ENCODE data around the gene TLCD5. TPM values are rescaled to one million over a fixed set of nuclear protein-coding genes. Genes with fewer than 3 reads are reported as not detected.

The TLCD5 gene
- total RNA-seq, 4 donors from 2014 or later, result 6.3 to 9.4 (median 8.2) TPM

DNA sequence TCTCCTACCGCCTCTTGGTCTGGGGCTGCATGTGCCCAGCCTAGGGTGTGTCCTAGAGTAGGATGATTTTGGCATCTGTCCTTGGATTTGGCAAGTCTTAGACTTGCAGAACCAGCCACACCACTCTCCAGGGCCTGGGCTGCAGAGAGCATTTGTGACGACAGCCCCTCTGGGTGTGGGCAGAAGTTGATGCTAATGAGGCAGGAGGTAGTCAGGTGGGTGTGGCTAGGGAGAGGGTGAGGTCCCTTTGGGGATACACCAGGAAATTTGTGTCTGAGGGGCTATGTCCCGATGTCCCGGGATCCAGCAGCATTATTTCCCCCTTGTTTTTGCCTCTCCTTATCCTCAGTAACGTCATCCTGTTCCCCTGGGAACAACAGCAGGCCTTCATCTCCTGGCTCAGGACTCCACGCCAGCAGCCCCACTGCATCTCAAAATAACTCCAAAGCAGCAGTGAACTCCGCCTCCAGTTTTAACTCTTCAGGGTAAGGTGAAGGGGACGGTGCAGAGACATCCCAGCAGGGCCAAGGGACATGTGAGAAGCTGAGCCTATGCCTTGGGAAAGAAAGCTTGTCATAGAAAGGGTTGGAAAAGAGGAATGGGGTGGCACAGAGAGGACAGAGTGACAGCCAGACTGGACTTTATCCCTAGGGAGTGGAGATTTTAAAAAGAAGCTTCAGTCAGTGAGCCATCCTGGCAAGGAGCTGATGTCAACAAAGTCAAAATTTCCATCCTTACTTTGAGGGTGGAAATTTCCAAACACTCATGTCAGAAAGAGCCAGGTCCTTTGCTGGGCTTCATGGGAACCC is 8.0 kb upstream of the TLCD5 start:
- no peak overlapping the region for H3K4me3 ChIP-seq
- no peaks in the 10 kb centered on the region for H3K36me3 ChIP-seq
- no peaks in the 10 kb centered on the region for H3K9me3 ChIP-seq
- peak; percentile 23 to 30 for DNase-seq (ENCODE audit: low spot score in 2 of 2)
- H3K4me1 ChIP-seq, result peaks cover 0 to 16% (median 12%) of the 10 kb centered on the region in 4 donors
- H3K27ac ChIP-seq, result peak overlapping the region in 3 of 4 donors; percentile 23 to 60 (median 52)
- TF ChIP-seq, protein P1, sequence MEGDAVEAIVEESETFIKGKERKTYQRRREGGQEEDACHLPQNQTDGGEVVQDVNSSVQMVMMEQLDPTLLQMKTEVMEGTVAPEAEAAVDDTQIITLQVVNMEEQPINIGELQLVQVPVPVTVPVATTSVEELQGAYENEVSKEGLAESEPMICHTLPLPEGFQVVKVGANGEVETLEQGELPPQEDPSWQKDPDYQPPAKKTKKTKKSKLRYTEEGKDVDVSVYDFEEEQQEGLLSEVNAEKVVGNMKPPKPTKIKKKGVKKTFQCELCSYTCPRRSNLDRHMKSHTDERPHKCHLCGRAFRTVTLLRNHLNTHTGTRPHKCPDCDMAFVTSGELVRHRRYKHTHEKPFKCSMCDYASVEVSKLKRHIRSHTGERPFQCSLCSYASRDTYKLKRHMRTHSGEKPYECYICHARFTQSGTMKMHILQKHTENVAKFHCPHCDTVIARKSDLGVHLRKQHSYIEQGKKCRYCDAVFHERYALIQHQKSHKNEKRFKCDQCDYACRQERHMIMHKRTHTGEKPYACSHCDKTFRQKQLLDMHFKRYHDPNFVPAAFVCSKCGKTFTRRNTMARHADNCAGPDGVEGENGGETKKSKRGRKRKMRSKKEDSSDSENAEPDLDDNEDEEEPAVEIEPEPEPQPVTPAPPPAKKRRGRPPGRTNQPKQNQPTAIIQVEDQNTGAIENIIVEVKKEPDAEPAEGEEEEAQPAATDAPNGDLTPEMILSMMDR (IDR thresholded peaks at IDR 0.05), result no peak
- peak; percentile 38 to 43 for TF ChIP-seq EP300 (IDR thresholded peaks at IDR 0.05)
- no peak for TF ChIP-seq POLR2A (IDR thresholded peaks at IDR 0.05)
- WGBS, 2 donors, result 10 to 19% methylated on average over 8 of the region's 8 CpGs
- no peaks in the 10 kb centered on the region for H3K27me3 ChIP-seq

DNA sequence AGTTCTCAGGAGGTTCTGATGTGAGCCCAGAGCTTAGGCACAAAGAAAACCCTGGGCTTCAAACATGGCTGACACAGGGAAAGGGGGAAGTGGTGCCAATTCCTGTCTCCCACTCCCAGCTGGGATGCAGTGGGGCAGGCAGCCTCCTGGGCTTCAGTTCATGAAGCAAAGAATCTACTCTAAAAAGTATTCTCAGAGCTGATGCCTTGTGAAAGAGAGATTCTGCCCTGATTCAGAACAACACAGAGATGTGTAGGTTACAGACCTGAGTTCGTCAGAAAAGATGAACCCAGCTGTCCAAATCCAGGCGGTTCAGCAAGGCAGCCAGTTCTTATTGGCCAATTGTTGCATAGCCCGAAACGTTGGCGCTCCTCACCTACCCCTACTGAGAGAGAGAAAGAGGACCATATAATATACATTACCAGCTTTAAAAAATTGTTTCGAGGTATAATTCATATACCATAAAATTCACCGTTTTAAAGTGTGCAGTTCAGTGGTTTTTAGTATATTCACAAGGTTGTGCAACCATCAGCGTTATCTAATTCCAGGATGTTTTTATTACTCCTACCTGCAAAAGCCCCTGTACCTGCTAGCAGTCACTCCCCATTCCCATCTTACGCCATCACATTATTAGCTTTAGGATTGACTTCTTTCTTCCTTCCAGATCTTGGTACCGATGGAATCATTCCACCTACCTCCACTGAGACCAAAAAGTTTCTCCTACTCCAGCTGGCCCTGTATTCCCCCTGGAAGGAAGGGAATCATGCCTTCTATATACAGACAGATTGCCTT is 7.2 kb upstream of the TLCD5 start:
- no peak for DNase-seq (ENCODE audit: low spot score in 2 of 2)
- no peaks in the 10 kb centered on the region for H3K27me3 ChIP-seq
- WGBS, 2 donors, result 85 to 91% methylated on average over 10 of the region's 10 CpGs
- H3K4me3 ChIP-seq, result no peak overlapping the region
- no peak for TF ChIP-seq EP300 (IDR thresholded peaks at IDR 0.05)
- TF ChIP-seq, protein P1 (IDR thresholded peaks at IDR 0.05), result no peak
- no peak for TF ChIP-seq POLR2A (IDR thresholded peaks at IDR 0.05)
- peaks cover 0 to 16% (median 12%) of the 10 kb centered on the region in 4 donors for H3K4me1 ChIP-seq
- no peaks in the 10 kb centered on the region for H3K36me3 ChIP-seq
- peak overlapping the region in 3 of 4 donors; percentile 23 to 60 (median 52) for H3K27ac ChIP-seq
- H3K9me3 ChIP-seq, result no peaks in the 10 kb centered on the region

DNA sequence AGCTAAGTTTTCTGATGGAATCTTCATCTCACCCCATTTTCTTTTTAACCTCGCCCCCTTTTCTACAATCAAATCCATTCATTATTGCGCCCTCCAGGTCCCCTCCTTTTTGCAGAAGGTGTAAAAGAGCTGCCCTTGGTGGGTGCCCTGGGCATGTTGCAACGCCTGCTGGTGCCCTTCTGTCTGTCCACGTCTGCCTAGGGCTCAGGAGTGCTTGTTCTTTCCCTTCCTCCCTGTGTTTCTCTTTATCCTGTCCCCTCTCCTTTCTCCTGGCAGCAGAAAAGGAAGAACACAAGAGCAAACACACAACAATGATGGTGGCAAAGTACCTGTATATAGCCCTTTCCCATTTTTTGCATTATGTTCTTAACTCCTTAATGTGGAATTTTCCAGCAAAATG is 6.2 kb upstream of the TLCD5 start:
- Histone ChIP-seq H3K27me3 (no peaks in the 10 kb centered on the region), H3K4me3 (no peak overlapping the region), H3K4me1 (peaks cover 0 to 16% (median 12%) of the 10 kb centered on the region in 4 donors), H3K36me3 (no peaks in the 10 kb centered on the region), H3K27ac (no peak overlapping the region), H3K9me3 (no peaks in the 10 kb centered on the region)
- DNase-seq (ENCODE audit: low spot score in 2 of 2), result no peak
- WGBS, 2 donors, result 81 to 85% methylated on average over 4 of the region's 4 CpGs
- TF ChIP-seq, protein P1 (IDR thresholded peaks at IDR 0.05), result no peak
- TF ChIP-seq EP300 (IDR thresholded peaks at IDR 0.05) (no peak), POLR2A (IDR thresholded peaks at IDR 0.05) (no peak)

DNA sequence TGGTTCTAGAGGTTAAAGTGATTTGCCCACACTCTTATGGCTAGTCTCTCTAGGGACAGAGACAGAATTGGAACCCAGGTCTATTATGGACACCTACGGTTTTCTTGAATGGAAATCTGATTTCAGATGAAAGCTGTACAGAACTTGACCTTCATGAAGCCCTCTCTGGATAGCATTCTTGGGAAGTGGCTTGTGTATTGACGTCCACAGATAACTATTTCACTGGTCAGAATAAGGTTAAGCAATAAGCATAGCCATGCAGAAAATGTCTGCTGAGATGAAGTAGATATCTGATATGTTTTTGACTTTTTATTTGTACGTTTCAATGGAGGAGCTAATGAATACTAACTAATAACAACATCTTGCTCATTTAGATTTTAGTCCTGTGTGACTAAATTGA is 1.1 kb downstream of the TLCD5 start:
- Histone ChIP-seq H3K4me1 (peaks cover 0 to 26% (median 15%) of the 10 kb centered on the region in 4 donors), H3K27me3 (no peaks in the 10 kb centered on the region), H3K36me3 (peaks cover 0 to 14% (median 0%) of the 10 kb centered on the region in 3 donors), H3K4me3 (peak overlapping the region in 3 of 4 donors; percentile 67 to 92 (median 75)), H3K27ac (peak overlapping the region; percentile 91 to 97 (median 96)), H3K9me3 (no peaks in the 10 kb centered on the region)
- 20 to 22% methylated on average over 3 of the region's 3 CpGs for WGBS, 2 donors
- no peak for DNase-seq (ENCODE audit: low spot score in 2 of 2)
- TF ChIP-seq, protein P1 (IDR thresholded peaks at IDR 0.05), result no peak
- no peak for TF ChIP-seq POLR2A (IDR thresholded peaks at IDR 0.05)
- TF ChIP-seq EP300 (IDR thresholded peaks at IDR 0.05), result no peak

Data from tibial nerve (tissue), 4 donors.